Measurements from ENCODE around the gene CD44. TPM values are rescaled to one million over a fixed set of nuclear protein-coding genes. Genes with fewer than 3 reads are reported as not detected.

The CD44 gene
- total and polyA plus RNA-seq, 4 donors: 28.9 to 72.2 (median 54.1) TPM

GRCh38 chr11:35245786-35246185, 106.8 kb downstream of the CD44 start:
- H3K27ac ChIP-seq (ENCODE audit: low read depth, low read length): no peak overlapping the region
- H3K36me3 ChIP-seq (ENCODE audit: control insufficient read depth, insufficient read depth, low read length): no peaks in the 10 kb centered on the region
- 91% methylated on average over 1 of the region's 1 CpG for WGBS (ENCODE audit: insufficient coverage)

GRCh38 chr11:35246745-35247144, 107.8 kb downstream of the CD44 start:
- H3K27ac ChIP-seq (ENCODE audit: low read depth, low read length): no peak overlapping the region
- no peaks in the 10 kb centered on the region for H3K36me3 ChIP-seq (ENCODE audit: control insufficient read depth, insufficient read depth, low read length)
- peaks cover 2% of the 10 kb centered on the region for H3K9me3 ChIP-seq (ENCODE audit: control insufficient read depth, insufficient read depth, low read length)
- DNase-seq (ENCODE audit: low read depth in 4 of 6, low spot score in 6 of 6): peak in 1 of 6 donors; percentile 45
- no peaks in the 10 kb centered on the region for H3K4me1 ChIP-seq (ENCODE audit: control insufficient read depth, insufficient read depth, low read length)
- no peak overlapping the region for H3K4me3 ChIP-seq (ENCODE audit: low read depth, low read length)
- 60% methylated on average over 2 of the region's 2 CpGs for WGBS (ENCODE audit: insufficient coverage)
- no peaks in the 10 kb centered on the region for H3K27me3 ChIP-seq (ENCODE audit: control insufficient read depth, insufficient read depth, low read length)

More at GRCh38 chr11:35245786-35246185, 106.8 kb downstream of the CD44 start:
- DNase-seq (ENCODE audit: low read depth in 4 of 6, low spot score in 6 of 6): no peak
- Histone ChIP-seq H3K27me3 (ENCODE audit: control insufficient read depth, insufficient read depth, low read length) (no peaks in the 10 kb centered on the region), H3K9me3 (ENCODE audit: control insufficient read depth, insufficient read depth, low read length) (peaks cover 2% of the 10 kb centered on the region), H3K4me3 (ENCODE audit: low read depth, low read length) (no peak overlapping the region), H3K4me1 (ENCODE audit: control insufficient read depth, insufficient read depth, low read length) (no peaks in the 10 kb centered on the region)

GRCh38 chr11:35247428-35247827, 108.5 kb downstream of the CD44 start:
- DNase-seq (ENCODE audit: low read depth in 4 of 6, low spot score in 6 of 6): no peak
- Histone ChIP-seq H3K27ac (ENCODE audit: low read depth, low read length) (no peak overlapping the region), H3K4me3 (ENCODE audit: low read depth, low read length) (no peak overlapping the region), H3K9me3 (ENCODE audit: control insufficient read depth, insufficient read depth, low read length) (peaks cover 2% of the 10 kb centered on the region), H3K27me3 (ENCODE audit: control insufficient read depth, insufficient read depth, low read length) (no peaks in the 10 kb centered on the region), H3K36me3 (ENCODE audit: control insufficient read depth, insufficient read depth, low read length) (no peaks in the 10 kb centered on the region), H3K4me1 (ENCODE audit: control insufficient read depth, insufficient read depth, low read length) (no peaks in the 10 kb centered on the region)
- 88% methylated on average over 2 of the region's 3 CpGs for WGBS (ENCODE audit: insufficient coverage)

- no peak for DNase-seq (ENCODE audit: low read depth in 4 of 6, low spot score in 6 of 6)
- WGBS (ENCODE audit: insufficient coverage): 92% methylated on average over 1 of the region's 3 CpGs
- Histone ChIP-seq H3K36me3 (ENCODE audit: control insufficient read depth, insufficient read depth, low read length) (no peaks in the 10 kb centered on the region), H3K4me1 (ENCODE audit: control insufficient read depth, insufficient read depth, low read length) (no peaks in the 10 kb centered on the region), H3K9me3 (ENCODE audit: control insufficient read depth, insufficient read depth, low read length) (peaks cover 2% of the 10 kb centered on the region), H3K27ac (ENCODE audit: low read depth, low read length) (no peak overlapping the region), H3K4me3 (ENCODE audit: low read depth, low read length) (no peak overlapping the region), H3K27me3 (ENCODE audit: control insufficient read depth, insufficient read depth, low read length) (no peaks in the 10 kb centered on the region)
Observed at GRCh38 chr11:35247863-35248262, 108.9 kb downstream of the CD44 start.

GRCh38 chr11:35248558-35249323, 109.8 kb downstream of the CD44 start:
- Histone ChIP-seq H3K36me3 (ENCODE audit: control insufficient read depth, insufficient read depth, low read length) (no peaks in the 10 kb centered on the region), H3K9me3 (ENCODE audit: control insufficient read depth, insufficient read depth, low read length) (peaks cover 2% of the 10 kb centered on the region), H3K4me1 (ENCODE audit: control insufficient read depth, insufficient read depth, low read length) (no peaks in the 10 kb centered on the region), H3K27ac (ENCODE audit: low read depth, low read length) (no peak overlapping the region), H3K27me3 (ENCODE audit: control insufficient read depth, insufficient read depth, low read length) (no peaks in the 10 kb centered on the region), H3K4me3 (ENCODE audit: low read depth, low read length) (no peak overlapping the region)
- no peak for DNase-seq (ENCODE audit: low read depth in 4 of 6, low spot score in 6 of 6)
- WGBS (ENCODE audit: insufficient coverage): 35% methylated on average over 1 of the region's 4 CpGs

- H3K27me3 ChIP-seq (ENCODE audit: control insufficient read depth, insufficient read depth, low read length): no peaks in the 10 kb centered on the region
- H3K27ac ChIP-seq (ENCODE audit: low read depth, low read length): no peak overlapping the region
- H3K9me3 ChIP-seq (ENCODE audit: control insufficient read depth, insufficient read depth, low read length): peaks cover 2% of the 10 kb centered on the region
- WGBS (ENCODE audit: insufficient coverage): 79% methylated on average over 2 of the region's 4 CpGs
- no peaks in the 10 kb centered on the region for H3K4me1 ChIP-seq (ENCODE audit: control insufficient read depth, insufficient read depth, low read length)
- H3K36me3 ChIP-seq (ENCODE audit: control insufficient read depth, insufficient read depth, low read length): peaks cover 3% of the 10 kb centered on the region
- no peak for DNase-seq (ENCODE audit: low read depth in 4 of 6, low spot score in 6 of 6)
- H3K4me3 ChIP-seq (ENCODE audit: low read depth, low read length): no peak overlapping the region
Observed at GRCh38 chr11:35250192-35250591, 111.2 kb downstream of the CD44 start.

- H3K27me3 ChIP-seq (ENCODE audit: control insufficient read depth, insufficient read depth, low read length): no peaks in the 10 kb centered on the region
Observed at GRCh38 chr11:35250621-35251020, 111.7 kb downstream of the CD44 start.

GRCh38 chr11:35253237-35253636, 114.3 kb downstream of the CD44 start:
- no peak overlapping the region for H3K27ac ChIP-seq (ENCODE audit: low read depth, low read length)

More at GRCh38 chr11:35250621-35251020, 111.7 kb downstream of the CD44 start:
- H3K9me3 ChIP-seq (ENCODE audit: control insufficient read depth, insufficient read depth, low read length): peaks cover 2% of the 10 kb centered on the region
- H3K36me3 ChIP-seq (ENCODE audit: control insufficient read depth, insufficient read depth, low read length): peaks cover 3% of the 10 kb centered on the region
- no peak for DNase-seq (ENCODE audit: low read depth in 4 of 6, low spot score in 6 of 6)
- no peak overlapping the region for H3K4me3 ChIP-seq (ENCODE audit: low read depth, low read length)
- H3K4me1 ChIP-seq (ENCODE audit: control insufficient read depth, insufficient read depth, low read length): no peaks in the 10 kb centered on the region
- H3K27ac ChIP-seq (ENCODE audit: low read depth, low read length): no peak overlapping the region

GRCh38 chr11:35255514-35255913, 116.5 kb downstream of the CD44 start:
- no peak overlapping the region for H3K27ac ChIP-seq (ENCODE audit: low read depth, low read length)
- no peak for DNase-seq (ENCODE audit: low read depth in 4 of 6, low spot score in 6 of 6)
- H3K36me3 ChIP-seq (ENCODE audit: control insufficient read depth, insufficient read depth, low read length): peaks cover 3% of the 10 kb centered on the region
- WGBS (ENCODE audit: insufficient coverage): 100% methylated on average over 1 of the region's 2 CpGs
- no peaks in the 10 kb centered on the region for H3K4me1 ChIP-seq (ENCODE audit: control insufficient read depth, insufficient read depth, low read length)
- H3K4me3 ChIP-seq (ENCODE audit: low read depth, low read length): no peak overlapping the region
- H3K9me3 ChIP-seq (ENCODE audit: control insufficient read depth, insufficient read depth, low read length): no peaks in the 10 kb centered on the region
- no peaks in the 10 kb centered on the region for H3K27me3 ChIP-seq (ENCODE audit: control insufficient read depth, insufficient read depth, low read length)

More at GRCh38 chr11:35253237-35253636, 114.3 kb downstream of the CD44 start:
- Histone ChIP-seq H3K36me3 (ENCODE audit: control insufficient read depth, insufficient read depth, low read length) (peaks cover 3% of the 10 kb centered on the region), H3K4me3 (ENCODE audit: low read depth, low read length) (no peak overlapping the region), H3K4me1 (ENCODE audit: control insufficient read depth, insufficient read depth, low read length) (no peaks in the 10 kb centered on the region), H3K27me3 (ENCODE audit: control insufficient read depth, insufficient read depth, low read length) (no peaks in the 10 kb centered on the region), H3K9me3 (ENCODE audit: control insufficient read depth, insufficient read depth, low read length) (peaks cover 2% of the 10 kb centered on the region)
- no peak for DNase-seq (ENCODE audit: low read depth in 4 of 6, low spot score in 6 of 6)

- H3K4me1 ChIP-seq (ENCODE audit: control insufficient read depth, insufficient read depth, low read length): no peaks in the 10 kb centered on the region
- no peaks in the 10 kb centered on the region for H3K9me3 ChIP-seq (ENCODE audit: control insufficient read depth, insufficient read depth, low read length)
- H3K27me3 ChIP-seq (ENCODE audit: control insufficient read depth, insufficient read depth, low read length): no peaks in the 10 kb centered on the region
- no peak overlapping the region for H3K27ac ChIP-seq (ENCODE audit: low read depth, low read length)
- H3K36me3 ChIP-seq (ENCODE audit: control insufficient read depth, insufficient read depth, low read length): peaks cover 3% of the 10 kb centered on the region
- no peak for DNase-seq (ENCODE audit: low read depth in 4 of 6, low spot score in 6 of 6)
- H3K4me3 ChIP-seq (ENCODE audit: low read depth, low read length): no peak overlapping the region
Observed at GRCh38 chr11:35256296-35256695, 117.3 kb downstream of the CD44 start.
